Memory B cell (primary cell): ENCODE data around the gene TBL1XR1.
A peak's percentile ranks its signal among the peaks of the same experiment; 100 is the strongest.
"Not testable (repeated sequence)": the region's sequence is repeated elsewhere in the genome, so short reads cannot be mapped to it uniquely, and the experiment has no call there.

ENCODE experiments used
- ATAC-seq: fragments of 150-1000 bp; cut with Tn5 transposase; 2 replicates; pipeline ENCODE4 v1.10.0; 2021; ENCODE audit warnings: low read depth, mild to moderate bottlenecking, moderate library complexity
- DNase-seq, 2 donors: peaks; one replicate each; pipeline ENCODE4 v3.0.0; 2022; ENCODE audit warnings: low spot score in 2 of 2
- H3K27ac Mint-ChIP-seq: one replicate; pipeline ENCODE4 v1.8.0; 2022; ENCODE audit warnings: mild to moderate bottlenecking, moderate library complexity, mixed read lengths
- H3K27me3 Mint-ChIP-seq: one replicate; pipeline ENCODE4 v1.8.0; 2022; ENCODE audit warnings: mixed read lengths
- H3K36me3 Mint-ChIP-seq: one replicate; pipeline ENCODE4 v1.8.0; 2022; ENCODE audit warnings: mild to moderate bottlenecking, mixed read lengths
- H3K4me1 Mint-ChIP-seq: one replicate; pipeline ENCODE4 v1.8.0; 2022; ENCODE audit warnings: mixed read lengths
- H3K4me3 Mint-ChIP-seq: one replicate; pipeline ENCODE4 v1.8.0; 2022; ENCODE audit warnings: mild to moderate bottlenecking, moderate library complexity, mixed read lengths
- H3K9me3 Mint-ChIP-seq: one replicate; pipeline ENCODE4 v1.8.0; 2022; ENCODE audit warnings: mixed read lengths

TBL1XR1 gene

DNA sequence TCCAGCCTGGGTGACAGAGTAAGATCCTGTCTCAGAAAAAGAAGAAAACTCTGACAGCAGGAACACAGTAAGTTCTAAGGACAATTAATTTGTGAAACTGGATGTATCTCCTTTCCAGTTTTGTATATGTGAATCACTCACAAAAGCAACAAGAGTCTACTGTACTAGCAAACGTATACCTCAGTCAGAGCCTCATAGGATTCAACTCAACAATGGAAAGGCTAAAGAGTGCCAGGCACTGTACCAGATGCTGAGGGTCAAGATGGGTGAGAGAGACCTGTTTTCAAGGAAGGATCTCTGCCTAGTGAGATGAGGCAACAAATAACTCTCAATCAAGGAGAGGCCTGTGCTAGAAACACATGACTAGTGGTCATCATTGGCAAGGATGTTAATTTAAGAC is 14.9 kb downstream of the TBL1XR1 start:
- Mint-ChIP-seq H3K4me3 (no peak overlapping the region), H3K27ac (no peak overlapping the region), H3K4me1 (peaks cover 51% of the 10 kb centered on the region), H3K36me3 (peaks cover 3% of the 10 kb centered on the region), H3K9me3 (no peaks in the 10 kb centered on the region), H3K27me3 (no peaks in the 10 kb centered on the region)
- DNase-seq: no peak
- ATAC-seq: no peak

- DNase-seq: no peak
- ATAC-seq: no peak
- Mint-ChIP-seq H3K9me3 (no peaks in the 10 kb centered on the region), H3K27ac (peak overlapping the region; percentile 59), H3K36me3 (peaks cover 4% of the 10 kb centered on the region), H3K27me3 (no peaks in the 10 kb centered on the region), H3K4me3 (peak overlapping the region; percentile 27), H3K4me1 (peaks cover 49% of the 10 kb centered on the region)
Measured at GRCh38 chr3:177181418-177181817, 15.9 kb downstream of the TBL1XR1 start.

- no peak overlapping the region for H3K4me3 Mint-ChIP-seq
- H3K4me1 Mint-ChIP-seq: peaks cover 45% of the 10 kb centered on the region
- peaks cover 4% of the 10 kb centered on the region for H3K36me3 Mint-ChIP-seq
Measured at GRCh38 chr3:177180506-177180905, 16.8 kb downstream of the TBL1XR1 start.

GRCh38 chr3:177179281-177180067 is 17.8 kb downstream of the TBL1XR1 start:
- Mint-ChIP-seq H3K4me3 (no peak overlapping the region), H3K36me3 (peaks cover 4% of the 10 kb centered on the region), H3K4me1 (peaks cover 42% of the 10 kb centered on the region), H3K27ac (peak overlapping the region; percentile 79), H3K9me3 (no peaks in the 10 kb centered on the region), H3K27me3 (no peaks in the 10 kb centered on the region)
- ATAC-seq: peak; percentile 60
- DNase-seq: no peak

More at GRCh38 chr3:177180506-177180905, 16.8 kb downstream of the TBL1XR1 start:
- DNase-seq (no peak), ATAC-seq (no peak)
- Mint-ChIP-seq H3K9me3 (no peaks in the 10 kb centered on the region), H3K27me3 (no peaks in the 10 kb centered on the region), H3K27ac (peak overlapping the region; percentile 59)

DNA sequence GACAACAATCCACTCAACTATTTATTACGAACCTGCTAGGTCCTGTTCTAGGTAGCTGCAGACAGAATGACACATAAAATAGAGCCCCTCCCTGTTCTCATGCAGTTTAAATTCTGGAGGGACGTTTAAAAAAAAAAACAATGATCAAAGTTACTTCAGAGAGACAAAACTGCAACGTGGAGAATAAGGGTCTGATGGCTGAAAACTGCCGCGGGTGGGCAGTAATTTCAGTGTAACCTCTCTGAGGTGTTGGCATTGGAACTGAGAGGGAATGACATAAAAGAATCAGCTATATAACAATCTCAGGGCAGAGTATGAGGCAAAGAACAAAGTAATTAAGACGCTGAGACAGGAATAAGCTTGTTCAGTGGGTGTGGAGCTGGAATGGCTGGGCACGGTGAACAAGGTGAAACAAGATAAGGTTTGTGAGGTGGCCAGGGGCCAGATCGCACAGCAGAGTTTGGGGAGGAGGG is 19.5 kb downstream of the TBL1XR1 start:
- Mint-ChIP-seq H3K4me1 (peaks cover 50% of the 10 kb centered on the region), H3K27me3 (no peaks in the 10 kb centered on the region), H3K36me3 (peaks cover 4% of the 10 kb centered on the region), H3K27ac (peak overlapping the region; percentile 79), H3K9me3 (no peaks in the 10 kb centered on the region), H3K4me3 (no peak overlapping the region)
- ATAC-seq: no peak
- DNase-seq: no peak

DNA sequence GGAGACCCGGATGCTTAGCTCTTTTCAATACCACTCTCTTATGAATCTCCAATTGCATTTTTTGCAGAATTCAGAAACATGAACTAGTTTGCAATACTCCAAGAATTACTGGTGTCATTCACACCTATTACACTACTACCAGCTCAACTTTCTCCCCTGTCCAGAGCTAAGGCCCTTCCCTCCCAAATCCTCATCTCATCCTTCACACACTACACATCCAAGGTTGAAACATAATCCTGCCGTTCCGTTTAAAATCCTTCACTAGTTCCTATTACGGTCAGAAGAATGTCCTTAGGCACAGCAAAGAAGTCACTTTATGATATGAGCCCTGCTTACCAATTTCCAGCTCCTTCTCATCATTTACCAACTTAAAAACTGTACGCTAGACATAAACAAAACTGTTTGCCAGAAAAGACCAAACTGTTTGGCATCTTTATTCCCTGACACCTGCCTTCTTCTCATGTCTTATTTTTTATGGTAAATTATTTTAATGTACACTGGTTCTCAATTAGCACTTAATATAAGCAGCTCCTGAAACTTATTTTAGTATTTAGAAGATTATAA is 22.6 kb downstream of the TBL1XR1 start:
- DNase-seq (no peak), ATAC-seq (no peak)
- no peaks in the 10 kb centered on the region for H3K27me3 Mint-ChIP-seq
- H3K9me3 Mint-ChIP-seq: no peaks in the 10 kb centered on the region
- H3K4me1 Mint-ChIP-seq: peaks cover 47% of the 10 kb centered on the region
- H3K4me3 Mint-ChIP-seq: no peak overlapping the region
- peaks cover 12% of the 10 kb centered on the region for H3K36me3 Mint-ChIP-seq
- peak overlapping the region; percentile 19 for H3K27ac Mint-ChIP-seq

GRCh38 chr3:177169936-177170722 is 27.2 kb downstream of the TBL1XR1 start:
- Mint-ChIP-seq H3K27me3 (no peaks in the 10 kb centered on the region), H3K36me3 (peaks cover 20% of the 10 kb centered on the region), H3K4me3 (no peak overlapping the region), H3K27ac (peak overlapping the region; percentile 83), H3K9me3 (peaks cover 1% of the 10 kb centered on the region), H3K4me1 (peaks cover 44% of the 10 kb centered on the region)
- ATAC-seq (peak; percentile 19), DNase-seq (no peak)

- Mint-ChIP-seq H3K27ac (no peak overlapping the region), H3K9me3 (peaks cover 1% of the 10 kb centered on the region), H3K27me3 (no peaks in the 10 kb centered on the region), H3K36me3 (peaks cover 24% of the 10 kb centered on the region), H3K4me1 (peaks cover 41% of the 10 kb centered on the region), H3K4me3 (no peak overlapping the region)
- ATAC-seq (no peak), DNase-seq (no peak)
Measured at GRCh38 chr3:177168431-177168830, 28.9 kb downstream of the TBL1XR1 start.

DNA sequence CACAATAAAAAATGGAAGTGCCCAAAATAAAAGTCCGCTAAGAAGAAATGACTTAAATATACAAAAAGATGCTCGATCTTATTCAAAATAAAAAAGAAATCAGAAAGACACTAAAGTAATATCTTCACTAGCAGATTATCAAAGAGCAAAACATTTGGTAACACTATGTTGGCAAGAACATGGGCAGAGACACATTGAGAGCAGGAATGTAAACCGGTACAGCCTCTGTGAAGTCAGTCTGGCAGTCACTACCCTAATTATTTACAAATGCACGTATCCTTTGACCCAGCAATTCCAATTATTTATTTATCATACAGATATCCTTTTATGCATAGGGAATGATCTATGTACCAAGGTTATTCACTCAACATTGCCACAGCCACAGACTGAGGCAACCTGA is 34.5 kb downstream of the TBL1XR1 start:
- H3K4me3 Mint-ChIP-seq: no peak overlapping the region
- DNase-seq (no peak), ATAC-seq (no peak)
- peaks cover 33% of the 10 kb centered on the region for H3K36me3 Mint-ChIP-seq
- no peaks in the 10 kb centered on the region for H3K27me3 Mint-ChIP-seq
- peaks cover 18% of the 10 kb centered on the region for H3K4me1 Mint-ChIP-seq
- H3K9me3 Mint-ChIP-seq: peaks cover 1% of the 10 kb centered on the region
- H3K27ac Mint-ChIP-seq: no peak overlapping the region

DNA sequence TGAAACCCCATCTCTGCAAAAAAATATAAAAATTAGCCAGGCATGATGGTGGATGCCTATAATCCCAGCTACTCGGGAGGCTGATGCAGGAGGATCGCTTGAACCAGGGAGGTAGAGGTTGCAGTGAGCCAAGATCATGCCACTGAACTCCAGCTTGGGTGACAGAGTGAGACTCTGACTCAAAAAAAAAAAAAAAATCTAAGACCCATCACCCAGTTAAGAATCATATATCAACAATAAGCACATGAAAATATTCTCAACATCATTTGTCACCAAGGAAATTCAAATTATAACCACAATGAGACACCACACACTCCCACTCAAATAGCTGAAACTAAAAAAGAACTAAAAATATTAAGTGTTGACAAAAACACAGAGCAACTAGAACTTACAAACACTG is 35.7 kb downstream of the TBL1XR1 start:
- Mint-ChIP-seq H3K36me3 (peaks cover 28% of the 10 kb centered on the region), H3K4me1 (peaks cover 28% of the 10 kb centered on the region), H3K27ac (peak overlapping the region; percentile 28)
- H3K27me3 Mint-ChIP-seq, H3K9me3 Mint-ChIP-seq, DNase-seq, H3K4me3 Mint-ChIP-seq, ATAC-seq: not testable (repeated sequence)

- Mint-ChIP-seq H3K36me3 (peaks cover 18% of the 10 kb centered on the region), H3K4me1 (peaks cover 25% of the 10 kb centered on the region)
Measured at GRCh38 chr3:177158461-177158860, 38.8 kb downstream of the TBL1XR1 start.

GRCh38 chr3:177157492-177157891 is 39.8 kb downstream of the TBL1XR1 start:
- Mint-ChIP-seq H3K4me3 (no peak overlapping the region), H3K27ac (peak overlapping the region; percentile 63), H3K27me3 (no peaks in the 10 kb centered on the region), H3K36me3 (peaks cover 15% of the 10 kb centered on the region), H3K9me3 (no peaks in the 10 kb centered on the region), H3K4me1 (peaks cover 28% of the 10 kb centered on the region)
- DNase-seq (no peak), ATAC-seq (no peak)

More at GRCh38 chr3:177158461-177158860, 38.8 kb downstream of the TBL1XR1 start:
- Mint-ChIP-seq H3K4me3 (no peak overlapping the region), H3K9me3 (no peaks in the 10 kb centered on the region), H3K27ac (no peak overlapping the region), H3K27me3 (no peaks in the 10 kb centered on the region)
- ATAC-seq (no peak), DNase-seq (no peak)

DNA sequence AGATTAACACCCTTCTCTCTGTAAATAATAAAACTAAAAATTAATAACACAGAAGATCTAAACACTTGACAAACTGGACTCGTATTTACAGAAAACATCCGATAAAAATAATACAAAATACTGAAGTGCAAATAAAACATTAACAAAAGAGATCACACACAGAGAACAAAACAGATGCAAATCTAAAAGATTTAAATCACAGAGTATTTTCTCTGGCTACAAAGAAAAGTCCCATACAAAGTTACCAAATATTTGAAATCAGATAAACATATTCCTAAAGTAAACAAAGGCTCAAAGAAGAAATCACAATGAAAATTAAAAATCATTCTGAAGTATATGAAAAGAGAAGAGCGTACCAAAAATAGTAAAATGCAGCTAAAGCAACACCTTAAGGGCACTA is 42.5 kb downstream of the TBL1XR1 start:
- DNase-seq (no peak), ATAC-seq (no peak)
- H3K27ac Mint-ChIP-seq: peak overlapping the region; percentile 21
- H3K9me3 Mint-ChIP-seq: no peaks in the 10 kb centered on the region
- H3K36me3 Mint-ChIP-seq: no peaks in the 10 kb centered on the region
- no peak overlapping the region for H3K4me3 Mint-ChIP-seq
- no peaks in the 10 kb centered on the region for H3K27me3 Mint-ChIP-seq
- H3K4me1 Mint-ChIP-seq: peaks cover 38% of the 10 kb centered on the region
